MM.1S (cell line): ENCODE data around the gene ADGRE3.

Source experiments
- CTCF ChIP-seq: fragments of 300-600 bp; sonication (generic); IDR thresholded peaks from 2 replicates; pipeline ENCODE4 v1.5.1; 2016; ENCODE audit warnings: antibody characterized with exemption, low read length, mixed read lengths
- EZH2 ChIP-seq: fragments of 300-600 bp; sonication (generic); optimal IDR thresholded peaks from 2 replicates; pipeline ENCODE3; 2017; ENCODE audit warnings: low read depth, mild to moderate bottlenecking, antibody characterized with exemption, low read length, mixed read lengths
- EZH2phosphoT487 ChIP-seq: fragments of 300-600 bp; sonication (generic); IDR thresholded peaks from 2 replicates; pipeline ENCODE4 v1.6.1; 2018; ENCODE audit warnings: antibody characterized with exemption, low read length

- no peak for TF ChIP-seq CTCF
- no peak for TF ChIP-seq EZH2
- no peak for TF ChIP-seq EZH2phosphoT487
Observed at GRCh38 chr19:14648506-14648905, 26.1 kb downstream of the ADGRE3 start.
